Esophagus squamous epithelium (tissue), 5 donors: ENCODE data around the gene SLBP. TPM values are rescaled to one million over a fixed set of nuclear protein-coding genes. Genes with fewer than 3 reads are reported as not detected.

ENCODE experiments used
- DNase-seq: peaks from one replicate; lab custom pipeline; 2025; lab: John Stamatoyannopoulos, UW
- H3K27ac ChIP-seq, 4 donors: fragments of 200-600 bp; sonication (generic); one replicate each; pipeline ENCODE4 v1.5.1; 2016 to 2019; ENCODE audit warnings: mild to moderate bottlenecking in 1 of 4
- H3K27me3 ChIP-seq, 4 donors: fragments of 200-600 bp; sonication (generic); 1 replicate in 3 of 4; 2 replicates in 1 of 4; pipeline versions ENCODE4 v1.5.1 to v1.6.0; 2017 to 2021; ENCODE audit warnings: antibody characterized with exemption in 1 of 4
- H3K36me3 ChIP-seq, 3 donors: fragments of 200-600 bp; sonication (generic); one replicate each; pipeline ENCODE4 v1.5.1; 2016 to 2019
- H3K4me1 ChIP-seq, 3 donors: fragments of 200-600 bp; sonication (generic); one replicate each; pipeline ENCODE4 v1.5.1; 2017 to 2019
- H3K4me3 ChIP-seq, 4 donors: fragments of 200-600 bp; sonication (generic); 1 replicate in 3 of 4; 2 replicates in 1 of 4; pipeline ENCODE4 v1.5.1; 2016 to 2019; ENCODE audit warnings: mild to moderate bottlenecking in 2 of 4, moderate library complexity in 1 of 4
- H3K9me3 ChIP-seq, 3 donors: fragments of 200-600 bp; sonication (generic); one replicate each; pipeline ENCODE4 v1.5.1; 2016 to 2019
- CTCF ChIP-seq, 6 experiments: fragments of 450-650 bp in 4 of 6; fragments of 200-600 bp in 2 of 6; sonication (generic) in 2 of 6; IDR thresholded peaks; one replicate each; pipeline ENCODE4 v1.5.1; 2016 to 2019; ENCODE audit warnings: antibody characterized with exemption in 6 of 6, mild to moderate bottlenecking in 4 of 6, moderate library complexity in 4 of 6
- POLR2A ChIP-seq, 4 donors: fragments of 450-650 bp; IDR thresholded peaks; one replicate each; pipeline ENCODE4 v1.6.1; 2017; ENCODE audit warnings: antibody characterized with exemption in 4 of 4, mild to moderate bottlenecking in 4 of 4, moderate library complexity in 3 of 4
- WGBS, 2 donors: methylation state at CpG; one replicate each; pipeline ENCODE4 v1.1.5; 2018; 5-methylcytosine and 5-hydroxymethylcytosine counted together
- intact Hi-C: fragments of 100-400 bp; cut with DNase I; formaldehyde crosslinking; loops from one replicate; pipeline ENCODE4 v1.15.0; 2022
- total RNA-seq, 4 donors: library from RNA; depleted of rRNA; stranded (reverse); fragments of >200 nt; gene quantifications; one replicate each; pipeline ENCODE4 v1.1.0, GENCODE V29; 2016
- donor health status: DM: yes; HTN: yes; CAD: no.

SLBP gene
- total RNA-seq, 4 donors from 2014 or later: 32.4 to 60.1 (median 48.6) TPM

GRCh38 chr4:1670279-1670678 lies 41.8 kb downstream of the SLBP start:
- intact Hi-C loops: no loop called here
- Histone ChIP-seq H3K27ac (no peak overlapping the region), H3K36me3 (no peaks in the 10 kb centered on the region), H3K27me3 (no peaks in the 10 kb centered on the region), H3K9me3 (no peaks in the 10 kb centered on the region), H3K4me3 (no peak overlapping the region), H3K4me1 (no peaks in the 10 kb centered on the region)
- no peak for DNase-seq
- 92% methylated on average over 5 of the region's 11 CpGs; no CpG with 5 or more reads in 1 of the 2 donors for WGBS, 2 donors
- TF ChIP-seq POLR2A (IDR thresholded peaks at IDR 0.05) (no peak), CTCF (IDR thresholded peaks at IDR 0.05) (no peak)

DNA sequence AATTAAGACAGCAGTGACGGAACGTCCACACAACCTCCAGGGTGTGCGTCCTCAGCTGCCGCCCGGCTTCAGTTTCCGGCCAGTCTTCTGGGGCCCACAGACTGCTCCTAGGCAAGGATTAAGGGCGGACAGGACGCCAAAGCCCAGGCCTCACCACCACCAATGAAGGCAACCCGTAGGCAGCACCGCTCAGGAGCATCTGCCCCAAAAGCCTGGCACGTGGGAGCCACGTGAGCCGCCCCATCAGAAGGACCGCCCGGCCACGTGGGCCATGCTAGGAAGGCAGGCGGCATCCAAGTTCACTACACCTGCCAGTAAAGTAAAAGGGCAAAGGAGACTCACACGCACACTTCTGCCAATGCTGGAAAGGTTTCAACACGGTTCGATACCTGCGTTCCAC lies 42.3 kb downstream of the SLBP start:
- no peaks in the 10 kb centered on the region for H3K27me3 ChIP-seq
- DNase-seq: no peak
- intact Hi-C loops: no loop called here
- no peak overlapping the region for H3K27ac ChIP-seq
- no peaks in the 10 kb centered on the region for H3K9me3 ChIP-seq
- H3K4me3 ChIP-seq: no peak overlapping the region
- TF ChIP-seq CTCF (IDR thresholded peaks at IDR 0.05) (no peak), POLR2A (IDR thresholded peaks at IDR 0.05) (no peak)
- WGBS, 2 donors: 93 to 94% methylated on average over 3 to 19 of the region's 21 CpGs
- H3K36me3 ChIP-seq: no peaks in the 10 kb centered on the region
- no peaks in the 10 kb centered on the region for H3K4me1 ChIP-seq

DNA sequence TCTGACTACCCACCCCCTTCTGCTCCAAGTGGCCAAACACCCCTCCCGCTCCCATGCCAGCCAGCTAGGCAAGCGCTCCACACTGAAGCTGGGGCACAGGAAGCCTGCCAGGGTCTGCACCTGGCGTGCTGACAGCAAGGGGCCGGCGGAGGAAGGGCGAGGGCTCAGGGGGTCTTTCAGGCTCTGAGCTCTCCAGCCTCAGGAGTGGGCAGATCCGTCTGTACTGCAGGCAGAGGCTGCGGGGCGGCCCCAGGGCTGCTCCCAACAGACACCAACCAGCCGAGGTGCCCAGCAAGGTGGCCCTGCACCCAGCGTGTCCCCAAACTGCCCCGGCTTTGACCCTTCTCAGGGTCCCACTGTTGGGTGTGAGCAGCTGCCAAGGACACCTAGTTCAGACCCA lies 42.8 kb downstream of the SLBP start:
- Histone ChIP-seq H3K4me3 (no peak overlapping the region), H3K27me3 (no peaks in the 10 kb centered on the region), H3K9me3 (no peaks in the 10 kb centered on the region), H3K27ac (no peak overlapping the region), H3K36me3 (no peaks in the 10 kb centered on the region), H3K4me1 (no peaks in the 10 kb centered on the region)
- 83% methylated on average over 3 of the region's 12 CpGs; no CpG with 5 or more reads in 1 of the 2 donors for whole genome bisulfite sequencing, 2 donors
- TF ChIP-seq CTCF (IDR thresholded peaks at IDR 0.05): no peak
- TF ChIP-seq POLR2A (IDR thresholded peaks at IDR 0.05): no peak
- DNase-seq: no peak
- intact Hi-C loops: no loop called here

DNA sequence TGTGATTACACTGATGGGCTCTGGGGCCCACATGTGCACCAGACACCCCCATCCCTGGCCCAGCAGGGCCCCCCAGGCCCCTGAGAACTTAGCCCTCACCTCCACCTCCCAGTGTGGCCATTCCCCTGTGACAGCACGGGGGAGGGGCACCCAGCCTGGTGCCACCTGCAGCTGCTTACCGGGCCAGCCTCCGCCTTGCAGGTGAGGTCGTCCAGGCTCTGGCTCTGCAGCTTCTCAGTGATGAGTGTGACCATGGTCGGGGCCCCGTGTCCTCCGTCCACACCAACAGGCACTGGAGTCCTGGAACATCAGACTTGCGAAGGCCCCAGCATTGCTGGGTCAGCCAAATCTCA lies 43.7 kb downstream of the SLBP start:
- DNase-seq: no peak
- Histone ChIP-seq H3K9me3 (no peaks in the 10 kb centered on the region), H3K4me1 (no peaks in the 10 kb centered on the region), H3K36me3 (no peaks in the 10 kb centered on the region), H3K27me3 (no peaks in the 10 kb centered on the region), H3K4me3 (no peak overlapping the region), H3K27ac (no peak overlapping the region)
- no CpG with 5 or more reads among the region's 8 CpGs for WGBS, 2 donors
- no peak for TF ChIP-seq CTCF (IDR thresholded peaks at IDR 0.05)
- no peak for TF ChIP-seq POLR2A (IDR thresholded peaks at IDR 0.05)
- intact Hi-C loops: no loop called here

DNA sequence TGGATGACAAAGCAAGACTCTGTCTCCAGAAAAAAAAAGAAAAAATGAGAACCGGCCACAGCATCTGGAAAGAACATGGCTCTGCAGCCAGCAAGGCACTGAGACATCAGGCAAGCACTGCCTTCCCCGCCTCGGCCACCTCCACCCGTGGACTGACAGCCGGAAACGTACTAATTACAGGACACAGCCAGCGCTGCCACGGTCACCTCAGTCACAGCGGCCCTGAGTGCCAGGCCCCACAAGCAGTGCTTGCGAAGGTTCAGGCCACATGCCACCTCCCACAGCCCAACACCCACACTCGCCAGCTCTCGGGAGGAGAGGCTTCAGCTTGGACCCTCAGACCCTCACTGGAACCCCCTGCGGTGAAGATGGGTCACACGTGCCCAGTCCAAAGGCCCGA lies 44.8 kb downstream of the SLBP start:
- no peak for DNase-seq
- Histone ChIP-seq H3K4me1 (no peaks in the 10 kb centered on the region), H3K36me3 (no peaks in the 10 kb centered on the region), H3K27ac (no peak overlapping the region), H3K27me3 (no peaks in the 10 kb centered on the region), H3K9me3 (no peaks in the 10 kb centered on the region), H3K4me3 (no peak overlapping the region)
- intact Hi-C loops: no loop called here
- 87 to 96% methylated on average over 5 to 14 of the region's 15 CpGs for WGBS, 2 donors
- TF ChIP-seq POLR2A (IDR thresholded peaks at IDR 0.05) (no peak), CTCF (IDR thresholded peaks at IDR 0.05) (no peak)
